WTC11 (cell line): ENCODE results near the gene NPPA. TPM values are rescaled to one million over a fixed set of nuclear protein-coding genes. Genes with fewer than 3 reads are reported as not detected.

Source experiments
- ATAC-seq: fragments of 200-7000 bp; cut with Tn5 transposase; 2 replicates; pipeline ENCODE4 v1.10.0; 2021; ENCODE audit warnings: mild to moderate bottlenecking, moderate library complexity
- CTCF ChIA-PET: fragments of 300-600 bp; sonication (Branson Sonifier 250); formaldehyde crosslinking; loops from one replicate; lab custom pipeline; 2021; ENCODE audit warnings: antibody characterized with exemption; lab: Charles Lee
- POLR2A ChIA-PET: fragments of 350-600 bp; sonication (Branson Sonifier 250); formaldehyde crosslinking; loops from one replicate; lab custom pipeline; 2021; ENCODE audit warnings: antibody characterized with exemption; lab: Charles Lee
- DNase-seq: peaks from one replicate; pipeline ENCODE4 v3.0.0; 2021; ENCODE audit warnings: low spot score
- H3K27ac Mint-ChIP-seq: 2 replicates; pipeline ENCODE4 v1.8.0; 2021; ENCODE audit warnings: mixed read lengths
- H3K27me3 Mint-ChIP-seq: 2 replicates; pipeline ENCODE4 v1.8.0; 2021; ENCODE audit warnings: low read depth, mild to moderate bottlenecking, moderate library complexity, mixed read lengths
- H3K36me3 Mint-ChIP-seq: 2 replicates; pipeline ENCODE4 v1.8.0; 2021; ENCODE audit warnings: mixed read lengths
- H3K4me1 Mint-ChIP-seq: 2 replicates; pipeline ENCODE4 v1.8.0; 2022; ENCODE audit warnings: mixed read lengths
- H3K4me3 Mint-ChIP-seq: 2 replicates; pipeline ENCODE4 v1.8.0; 2021; ENCODE audit warnings: mild to moderate bottlenecking, moderate library complexity, mixed read lengths
- H3K9me3 Mint-ChIP-seq: 2 replicates; pipeline ENCODE4 v1.8.0; 2021; ENCODE audit warnings: mixed read lengths
- AR ChIP-seq: fragments of 250-450 bp; sonication (Bioruptor Pico); IDR thresholded peaks from 2 replicates; pipeline ENCODE4 v1.9.0; 2021; ENCODE audit warnings: mild to moderate bottlenecking
- ATF3 ChIP-seq: sonication (generic); formaldehyde crosslinking; conservative IDR thresholded peaks from 2 replicates; pipeline ENCODE4 v1.8.1; 2022; ENCODE audit warnings: mild to moderate bottlenecking, missing genetic modification reagents
- E2F4 ChIP-seq: sonication (generic); formaldehyde crosslinking; IDR thresholded peaks from 2 replicates; pipeline ENCODE4 v1.8.1; 2022; ENCODE audit warnings: low read depth, mild to moderate bottlenecking, moderate library complexity, missing genetic modification reagents, borderline replicate concordance
- EMX1 ChIP-seq: fragments of 250-450 bp; sonication (Bioruptor Pico); IDR thresholded peaks from 2 replicates; pipeline ENCODE4 v1.8.0; 2021; ENCODE audit warnings: mild to moderate bottlenecking
- ERG ChIP-seq: fragments of 250-450 bp; sonication (Bioruptor Pico); IDR thresholded peaks from 2 replicates; pipeline ENCODE4 v1.8.0; 2021; ENCODE audit warnings: mild to moderate bottlenecking
- HMGXB4 ChIP-seq: sonication (generic); formaldehyde crosslinking; IDR thresholded peaks from 2 replicates; pipeline ENCODE4 v1.8.1; 2023; ENCODE audit warnings: mild to moderate bottlenecking, moderate library complexity, missing genetic modification reagents
- JUN ChIP-seq: sonication (generic); formaldehyde crosslinking; IDR thresholded peaks from 2 replicates; pipeline ENCODE4 v1.8.0; 2023; ENCODE audit warnings: mild to moderate bottlenecking, missing genetic modification reagents
- PRDM15 ChIP-seq: sonication (generic); formaldehyde crosslinking; IDR thresholded peaks from 2 replicates; pipeline ENCODE4 v1.8.0; 2022; ENCODE audit warnings: missing genetic modification reagents
- ZBTB21 ChIP-seq: sonication (generic); formaldehyde crosslinking; IDR thresholded peaks from 2 replicates; pipeline ENCODE4 v1.8.1; 2023; ENCODE audit warnings: mild to moderate bottlenecking, missing genetic modification reagents, borderline replicate concordance
- ZBTB43 ChIP-seq: sonication (generic); formaldehyde crosslinking; IDR thresholded peaks from 2 replicates; pipeline ENCODE4 v1.8.1; 2023; ENCODE audit warnings: mild to moderate bottlenecking, missing genetic modification reagents
- ZNF232 ChIP-seq: sonication (generic); formaldehyde crosslinking; IDR thresholded peaks from 2 replicates; pipeline ENCODE4 v1.8.0; 2022; ENCODE audit warnings: mild to moderate bottlenecking, missing genetic modification reagents
- ZNF281 ChIP-seq: sonication (generic); formaldehyde crosslinking; IDR thresholded peaks from 2 replicates; pipeline ENCODE4 v1.8.0; 2023; ENCODE audit warnings: mild to moderate bottlenecking, missing genetic modification reagents
- ZNF671 ChIP-seq: fragments of 250-450 bp; sonication (Bioruptor Pico); IDR thresholded peaks from 2 replicates; pipeline ENCODE4 v1.8.0; 2021; ENCODE audit warnings: mild to moderate bottlenecking
- total RNA-seq: library from RNA; stranded (reverse); gene quantifications from 3 replicates; pipeline ENCODE4 v1.2.3, GENCODE V29; 2021

Gene NPPA
- total RNA-seq, 1 experiment from 2014 or later, result not detected

GRCh38 chr1:11858613-11858967 lies 11.0 kb upstream of the NPPA start, which contains the start of gene NPPB:
Gene NPPB, minus strand, starts transcription at chr1:11858945. Its CDS starts 112 bp downstream, at chr1:11858833.
- no peak for ATAC-seq
- TF ChIP-seq E2F4 (CRISPR knock-in tag) (no peak), HMGXB4 (CRISPR knock-in tag) (no peak), PRDM15 (CRISPR knock-in tag) (no peak), AR (CRISPR knock-in tag) (no peak), ERG (CRISPR knock-in tag) (no peak), JUN (no peak)
- TF ChIP-seq, all 79 proteins: peak for 0
- peaks cover 46% of the 10 kb centered on the region for H3K27me3 Mint-ChIP-seq
- no peaks in the 10 kb centered on the region for H3K9me3 Mint-ChIP-seq
- ChIA-PET POLR2A (no interaction called here), CTCF (interaction anchor here (0.9 to 1.5 kb wide), 6 partner anchors 17 to 109 kb away, joined by 3 to 11 read pairs (median 4); no protein-coding TSS in a partner anchor)
- H3K36me3 Mint-ChIP-seq, result no peaks in the 10 kb centered on the region
- DNase-seq, result no peak
- no peaks in the 10 kb centered on the region for H3K4me1 Mint-ChIP-seq
- H3K4me3 Mint-ChIP-seq, result peak within 1 kb of the TSS; percentile 29
- no peak within 1 kb of the TSS for H3K27ac Mint-ChIP-seq

- H3K36me3 Mint-ChIP-seq, result no peaks in the 10 kb centered on the region
- no peaks in the 10 kb centered on the region for H3K9me3 Mint-ChIP-seq
- POLR2A ChIA-PET, result no interaction called here
- H3K27ac Mint-ChIP-seq, result no peak overlapping the region
- DNase-seq (no peak), ATAC-seq (no peak)
- H3K4me1 Mint-ChIP-seq, result no peaks in the 10 kb centered on the region
- peaks cover 46% of the 10 kb centered on the region for H3K27me3 Mint-ChIP-seq
- CTCF ChIA-PET, result interaction anchor here (1.0 to 1.5 kb wide), 5 partner anchors 17 to 30 kb away, joined by 3 to 11 read pairs (median 4); no protein-coding TSS in a partner anchor
- no peak overlapping the region for H3K4me3 Mint-ChIP-seq
- TF ChIP-seq ZNF281 (no peak), ZNF232 (CRISPR knock-in tag) (no peak), ZNF671 (CRISPR knock-in tag) (no peak), PRDM15 (CRISPR knock-in tag) (no peak), EMX1 (no peak), ZBTB21 (no peak), ATF3 (CRISPR knock-in tag) (no peak), ZBTB43 (CRISPR knock-in tag) (no peak)
Observed at GRCh38 chr1:11858158-11858557, 10.6 kb upstream of the NPPA start.
